ENCODE data around the gene GRIK4. TPM values are rescaled to one million over a fixed set of nuclear protein-coding genes. Genes with fewer than 3 reads are reported as not detected.

The GRIK4 gene
- total RNA-seq, 2 experiments from 2014 or later: not detected

GRCh38 chr11:120514541-120515121 is 3.1 kb downstream of the GRIK4 start:
- ChIA-PET POLR2A (no interaction called here), CTCF (no interaction called here)
- TF ChIP-seq, protein P1, sequence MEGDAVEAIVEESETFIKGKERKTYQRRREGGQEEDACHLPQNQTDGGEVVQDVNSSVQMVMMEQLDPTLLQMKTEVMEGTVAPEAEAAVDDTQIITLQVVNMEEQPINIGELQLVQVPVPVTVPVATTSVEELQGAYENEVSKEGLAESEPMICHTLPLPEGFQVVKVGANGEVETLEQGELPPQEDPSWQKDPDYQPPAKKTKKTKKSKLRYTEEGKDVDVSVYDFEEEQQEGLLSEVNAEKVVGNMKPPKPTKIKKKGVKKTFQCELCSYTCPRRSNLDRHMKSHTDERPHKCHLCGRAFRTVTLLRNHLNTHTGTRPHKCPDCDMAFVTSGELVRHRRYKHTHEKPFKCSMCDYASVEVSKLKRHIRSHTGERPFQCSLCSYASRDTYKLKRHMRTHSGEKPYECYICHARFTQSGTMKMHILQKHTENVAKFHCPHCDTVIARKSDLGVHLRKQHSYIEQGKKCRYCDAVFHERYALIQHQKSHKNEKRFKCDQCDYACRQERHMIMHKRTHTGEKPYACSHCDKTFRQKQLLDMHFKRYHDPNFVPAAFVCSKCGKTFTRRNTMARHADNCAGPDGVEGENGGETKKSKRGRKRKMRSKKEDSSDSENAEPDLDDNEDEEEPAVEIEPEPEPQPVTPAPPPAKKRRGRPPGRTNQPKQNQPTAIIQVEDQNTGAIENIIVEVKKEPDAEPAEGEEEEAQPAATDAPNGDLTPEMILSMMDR (IDR thresholded peaks at IDR 0.05): no peak
- Histone ChIP-seq H3K9me3 (ENCODE audit: control insufficient read depth in 1 of 2, insufficient read depth in 1 of 2, low read length in 2 of 2) (no peaks in the 10 kb centered on the region), H3K4me3 (ENCODE audit: low read length) (no peak overlapping the region), H3K4me1 (ENCODE audit: insufficient read depth, low read length) (no peaks in the 10 kb centered on the region), H3K27me3 (ENCODE audit: control insufficient read depth in 1 of 2, insufficient read depth in 2 of 2, low read length in 2 of 2) (peaks cover 29 to 48% of the 10 kb centered on the region in 2 experiments), H3K27ac (ENCODE audit: low read depth in 1 of 2, low read length in 2 of 2) (no peak overlapping the region), H3K36me3 (ENCODE audit: insufficient read depth, low read length) (no peaks in the 10 kb centered on the region)
- intact Hi-C loops (cut with DNase I, micrococcal nuclease): loop anchor here in 1 of 2 experiments (5.0 kb wide), 2 partner anchors 182 to 598 kb away; no protein-coding TSS in a partner anchor
- Mint-ChIP-seq H3K36me3 (ENCODE audit: low read depth) (no peaks in the 10 kb centered on the region), H3K27me3 (peaks cover 80% of the 10 kb centered on the region), H3K4me3 (no peak overlapping the region), H3K4me1 (ENCODE audit: low read depth) (no peaks in the 10 kb centered on the region), H3K27ac (no peak overlapping the region), H3K9me3 (no peaks in the 10 kb centered on the region)
- ATAC-seq (ENCODE audit: poor library complexity) (no peak), DNase-seq (no peak)

DNA sequence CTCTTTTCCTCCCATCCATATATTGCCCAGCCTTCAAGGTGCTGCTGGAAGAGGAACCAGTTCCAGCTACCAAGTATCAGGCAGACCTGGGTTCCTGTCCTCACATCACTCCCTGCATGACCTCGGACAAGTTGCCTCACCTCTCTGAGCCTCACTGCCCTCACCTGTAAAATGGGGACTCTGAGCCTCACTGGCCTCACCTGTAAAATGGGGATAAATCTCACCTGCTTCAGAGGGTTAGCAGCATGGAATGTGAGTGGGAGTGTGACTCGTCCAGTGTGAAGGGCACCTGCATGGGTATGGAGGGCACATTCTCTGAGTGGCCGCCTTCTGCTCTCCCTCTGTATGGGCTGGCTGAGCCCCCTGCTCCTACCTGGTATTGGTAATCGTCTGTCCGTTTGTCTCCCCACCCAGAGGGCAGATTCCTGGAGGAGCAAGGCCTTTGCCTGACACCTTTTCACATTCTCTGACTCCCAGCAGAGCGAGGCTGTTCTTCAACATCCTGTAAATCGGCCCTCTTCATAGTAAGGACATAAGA is 3.7 kb downstream of the GRIK4 start:
- Histone ChIP-seq H3K27me3 (ENCODE audit: control insufficient read depth in 1 of 2, insufficient read depth in 2 of 2, low read length in 2 of 2) (peaks cover 24 to 42% of the 10 kb centered on the region in 2 experiments), H3K27ac (ENCODE audit: low read depth in 1 of 2, low read length in 2 of 2) (no peak overlapping the region), H3K9me3 (ENCODE audit: control insufficient read depth in 1 of 2, insufficient read depth in 1 of 2, low read length in 2 of 2) (no peaks in the 10 kb centered on the region), H3K4me3 (ENCODE audit: low read length) (no peak overlapping the region), H3K4me1 (ENCODE audit: insufficient read depth, low read length) (no peaks in the 10 kb centered on the region), H3K36me3 (ENCODE audit: insufficient read depth, low read length) (no peaks in the 10 kb centered on the region)
- no peak overlapping the region for H3K4me3 Mint-ChIP-seq
- POLR2A ChIA-PET: no interaction called here
- H3K27ac Mint-ChIP-seq: no peak overlapping the region
- intact Hi-C loops (cut with DNase I, micrococcal nuclease): no loop called here
- ATAC-seq (ENCODE audit: poor library complexity) (no peak), DNase-seq (no peak)
- no peaks in the 10 kb centered on the region for H3K9me3 Mint-ChIP-seq
- H3K4me1 Mint-ChIP-seq (ENCODE audit: low read depth): no peaks in the 10 kb centered on the region
- CTCF ChIA-PET: no interaction called here
- no peaks in the 10 kb centered on the region for H3K36me3 Mint-ChIP-seq (ENCODE audit: low read depth)
- TF ChIP-seq, protein P1 (IDR thresholded peaks at IDR 0.05): no peak
- peaks cover 74% of the 10 kb centered on the region for H3K27me3 Mint-ChIP-seq

DNA sequence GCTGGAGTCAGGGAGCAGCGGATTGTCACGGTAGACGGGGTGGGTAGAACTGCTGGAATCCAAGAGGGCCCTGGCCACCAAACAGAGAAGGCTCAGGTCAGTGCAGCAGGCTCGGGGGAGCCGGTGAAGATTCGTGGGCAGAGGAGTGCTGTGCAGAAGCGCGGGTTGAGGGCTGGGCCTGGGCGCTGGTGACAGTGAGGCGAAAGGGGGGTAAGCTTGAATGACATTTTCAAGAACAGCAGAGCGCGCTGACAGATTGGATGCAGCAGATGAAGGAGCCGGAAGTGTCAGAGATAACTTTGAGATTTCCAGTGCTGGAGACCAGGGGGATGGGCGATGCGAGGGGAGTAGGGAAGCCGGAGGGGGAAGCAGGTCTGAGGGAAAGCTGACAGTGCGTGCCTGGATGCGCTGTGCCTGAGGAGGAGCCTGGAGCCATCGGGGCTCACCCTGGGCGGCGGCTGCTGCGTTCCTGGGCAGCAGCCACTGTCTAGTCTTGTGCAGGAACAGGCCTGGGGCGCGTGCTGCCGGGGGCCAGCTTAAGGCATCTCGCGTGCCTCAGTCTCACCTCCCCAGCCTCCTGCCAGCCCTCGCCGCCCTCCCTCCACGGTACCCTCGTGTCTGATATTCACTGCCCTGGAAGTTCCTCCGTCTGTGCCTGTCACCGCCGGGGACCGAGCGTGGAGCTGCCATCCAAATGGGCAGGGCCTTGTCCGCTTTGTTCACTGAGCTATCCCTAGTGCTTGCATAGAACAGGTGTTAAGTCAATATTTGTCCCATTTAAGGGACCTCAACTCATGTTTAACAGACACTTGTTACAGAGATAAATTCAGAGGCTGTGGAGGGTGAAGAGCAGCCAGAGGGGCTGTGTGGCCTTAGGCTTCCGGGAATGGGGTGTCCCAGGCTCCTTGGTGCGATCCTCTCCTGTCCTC is 5.2 kb downstream of the GRIK4 start:
- H3K36me3 ChIP-seq (ENCODE audit: insufficient read depth, low read length): no peaks in the 10 kb centered on the region
- H3K27ac ChIP-seq (ENCODE audit: low read depth in 1 of 2, low read length in 2 of 2): no peak overlapping the region
- intact Hi-C loops (cut with DNase I, micrococcal nuclease): no loop called here
- no peak overlapping the region for H3K4me3 ChIP-seq (ENCODE audit: low read length)
- ATAC-seq (ENCODE audit: poor library complexity): no peak
- H3K4me1 ChIP-seq (ENCODE audit: insufficient read depth, low read length): no peaks in the 10 kb centered on the region
- DNase-seq: no peak
- no peaks in the 10 kb centered on the region for H3K4me1 Mint-ChIP-seq (ENCODE audit: low read depth)
- ChIA-PET CTCF (no interaction called here), POLR2A (no interaction called here)
- H3K9me3 Mint-ChIP-seq: no peaks in the 10 kb centered on the region
- H3K4me3 Mint-ChIP-seq: peak overlapping the region; percentile 45
- TF ChIP-seq, protein P1 (IDR thresholded peaks at IDR 0.05): no peak
- no peaks in the 10 kb centered on the region for H3K9me3 ChIP-seq (ENCODE audit: control insufficient read depth in 1 of 2, insufficient read depth in 1 of 2, low read length in 2 of 2)
- H3K27me3 Mint-ChIP-seq: peaks cover 65% of the 10 kb centered on the region
- no peaks in the 10 kb centered on the region for H3K36me3 Mint-ChIP-seq (ENCODE audit: low read depth)
- H3K27me3 ChIP-seq (ENCODE audit: control insufficient read depth in 1 of 2, insufficient read depth in 2 of 2, low read length in 2 of 2): peaks cover 15 to 37% of the 10 kb centered on the region in 2 experiments
- H3K27ac Mint-ChIP-seq: no peak overlapping the region

All from CD4-positive, alpha-beta T cell (primary cell).